Neuron (in vitro differentiated cells): ENCODE results near the gene KCNAB2.

Experiments
- H2AFZ ChIP-seq: one replicate; pipeline ENCODE4 v1.6.1; 2013; ENCODE audit warnings: low read depth, mild to moderate bottlenecking, inconsistent platforms, low read length, moderate library complexity
- H3K27me3 ChIP-seq: one replicate; pipeline ENCODE4 v1.6.1; 2013; ENCODE audit warnings: low read length; ENCODE audit not compliant: insufficient read depth
- H3K36me3 ChIP-seq: one replicate; pipeline ENCODE4 v1.6.1; 2013; ENCODE audit warnings: low read length; ENCODE audit not compliant: insufficient read depth
- H3K4me1 ChIP-seq: one replicate; pipeline ENCODE4 v1.6.1; 2013; ENCODE audit warnings: low read length; ENCODE audit not compliant: insufficient read depth
- H3K4me3 ChIP-seq: 2 replicates; pipeline ENCODE4 v1.5.1; 2013; ENCODE audit warnings: mild to moderate bottlenecking, low read length, moderate library complexity
- H3K9me3 ChIP-seq: one replicate; pipeline ENCODE4 v1.6.1; 2013; ENCODE audit warnings: low read length

Gene KCNAB2

DNA sequence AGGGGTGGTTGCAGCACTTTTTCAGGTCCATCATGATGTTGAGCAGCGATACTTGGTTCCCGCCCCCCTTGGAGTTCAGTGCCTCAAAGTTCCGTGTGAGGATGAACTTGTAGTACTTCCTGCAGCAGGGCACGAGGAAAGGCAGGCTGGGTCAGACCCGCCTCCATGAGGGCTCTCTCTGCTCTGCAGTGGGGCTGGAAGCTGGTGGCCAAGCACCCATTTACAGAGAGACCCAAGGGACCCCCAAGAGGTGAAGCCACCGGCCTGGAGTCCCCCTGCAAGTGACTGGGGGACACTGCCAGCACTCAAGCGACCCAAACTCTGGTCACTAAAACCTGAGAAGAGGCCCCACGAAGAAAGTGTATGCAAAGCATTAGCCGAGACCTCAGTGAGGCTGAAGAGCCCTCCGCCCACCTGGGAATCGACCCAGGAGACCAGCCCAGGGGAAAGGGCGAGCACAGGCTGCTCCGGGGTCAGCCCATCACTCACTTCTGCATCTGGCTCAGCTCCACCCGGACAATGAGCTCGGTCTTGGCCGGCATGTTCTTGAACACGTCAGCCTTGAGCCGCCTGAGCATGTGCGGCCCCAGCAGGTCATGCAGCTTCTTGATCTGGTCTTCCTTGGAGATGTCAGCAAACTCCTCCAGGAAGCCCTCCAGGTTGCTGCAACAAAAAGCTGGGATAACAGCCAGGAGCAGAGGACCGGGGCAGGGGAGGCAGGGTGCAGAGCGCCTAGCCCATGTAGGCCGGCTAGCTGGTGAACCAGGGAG, 89.2 kb downstream of the KCNAB2 start:
- Histone ChIP-seq H3K36me3 (no peaks in the 10 kb centered on the region), H3K4me1 (no peaks in the 10 kb centered on the region), H3K9me3 (peaks cover 2% of the 10 kb centered on the region), H2AFZ (no peak overlapping the region), H3K4me3 (no peak overlapping the region), H3K27me3 (peaks cover 15% of the 10 kb centered on the region)

DNA sequence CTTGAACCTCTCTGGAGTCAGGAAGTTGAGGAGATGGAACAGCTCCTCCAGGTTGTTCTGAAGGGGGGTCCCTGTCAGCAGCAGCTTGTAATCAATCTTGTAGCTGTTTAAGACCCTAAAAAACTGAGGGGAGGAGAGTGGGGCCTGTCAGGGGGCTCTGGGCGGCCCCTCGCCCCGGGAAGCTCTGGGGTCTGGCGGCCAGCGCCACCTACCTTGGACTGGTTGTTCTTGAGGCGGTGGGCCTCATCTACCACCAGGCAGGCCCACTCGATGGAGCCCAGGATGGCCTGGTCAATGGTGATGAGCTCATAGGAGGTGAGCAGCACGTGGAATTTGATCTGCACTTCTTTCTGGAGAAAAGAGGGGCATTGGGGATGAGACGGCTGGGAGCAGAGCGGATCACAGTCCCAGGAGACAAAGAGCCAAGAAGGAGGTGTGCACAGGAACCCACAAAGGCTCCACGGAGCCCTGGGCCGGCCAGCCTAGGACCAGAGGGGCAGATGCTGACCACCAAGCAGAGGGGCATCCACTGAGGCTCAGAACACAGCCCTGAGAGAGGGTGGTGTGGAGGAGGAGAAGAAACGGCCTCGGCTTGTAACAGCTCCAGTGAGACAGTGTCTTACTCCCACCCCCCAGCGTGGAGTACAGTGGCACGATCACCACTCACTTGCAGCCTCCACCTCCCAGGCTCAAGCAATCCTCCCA, 91.0 kb downstream of the KCNAB2 start:
- Histone ChIP-seq H2AFZ (no peak overlapping the region), H3K36me3 (no peaks in the 10 kb centered on the region), H3K27me3 (peaks cover 9% of the 10 kb centered on the region), H3K4me1 (no peaks in the 10 kb centered on the region), H3K9me3 (peaks cover 2% of the 10 kb centered on the region), H3K4me3 (no peak overlapping the region)

DNA sequence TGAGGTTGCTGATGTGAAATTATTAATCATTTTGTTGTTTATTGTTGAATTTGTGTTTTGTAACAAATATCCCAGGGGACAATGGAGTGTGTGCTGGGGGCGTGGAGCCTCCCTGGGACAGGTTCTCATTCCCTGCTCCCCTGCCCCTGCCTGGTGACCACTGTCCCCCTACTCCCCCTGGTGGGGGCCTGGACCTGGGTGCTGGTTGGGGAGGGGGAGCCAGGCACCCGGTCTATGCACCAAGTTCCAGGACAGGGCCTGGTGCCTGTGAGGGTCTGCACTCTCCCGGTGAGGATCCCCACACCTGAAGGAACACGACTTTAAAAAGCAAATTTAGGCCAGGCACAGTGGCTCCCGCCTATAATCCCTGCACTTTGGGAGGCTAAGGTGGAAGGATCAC, 92.1 kb downstream of the KCNAB2 start:
- Histone ChIP-seq H3K4me3 (no peak overlapping the region), H3K27me3 (peaks cover 9% of the 10 kb centered on the region), H3K36me3 (no peaks in the 10 kb centered on the region), H2AFZ (no peak overlapping the region), H3K9me3 (peaks cover 2% of the 10 kb centered on the region), H3K4me1 (no peaks in the 10 kb centered on the region)

DNA sequence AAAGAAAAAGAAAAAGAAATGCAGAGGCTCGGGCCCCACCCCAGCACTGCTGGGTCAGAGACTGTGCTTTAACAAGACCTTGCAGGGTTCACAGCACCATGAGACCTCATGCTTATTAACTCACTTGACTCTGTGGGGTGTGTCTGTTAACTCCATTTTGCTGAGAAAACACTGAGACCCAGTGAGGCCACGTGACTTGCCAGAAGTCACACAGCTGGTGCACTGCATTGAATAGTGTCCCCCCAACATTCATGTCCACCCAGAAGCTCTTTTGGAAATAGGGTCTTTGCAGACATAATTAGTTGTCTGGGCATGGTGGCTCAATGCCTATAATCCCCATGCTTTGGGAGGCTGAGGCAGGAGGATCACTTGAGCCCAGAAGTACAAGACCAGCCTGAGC, 94.7 kb downstream of the KCNAB2 start:
- H3K4me1 ChIP-seq = peaks cover 8% of the 10 kb centered on the region
- H3K9me3 ChIP-seq = peaks cover under 1% of the 10 kb centered on the region
- H3K27me3 ChIP-seq = peaks cover 28% of the 10 kb centered on the region

DNA sequence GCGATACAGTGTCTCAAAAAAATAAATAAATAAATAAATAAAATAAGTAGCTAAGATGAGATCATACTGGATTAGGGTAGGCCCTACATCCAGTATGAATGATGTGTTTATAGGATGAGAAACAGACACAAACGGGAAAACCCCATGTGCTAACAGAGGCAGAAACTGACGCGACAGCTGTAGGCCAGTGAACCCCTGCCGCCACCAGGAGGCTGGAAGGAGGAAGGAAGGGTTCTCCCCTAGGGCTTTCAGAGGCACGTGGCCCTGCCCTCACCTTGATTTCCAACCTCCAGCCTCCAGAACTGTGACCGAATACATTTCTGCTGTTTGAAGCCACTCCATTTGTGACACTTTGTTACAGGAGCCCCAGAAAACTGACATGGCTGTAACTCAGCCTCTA, 95.9 kb downstream of the KCNAB2 start:
- Histone ChIP-seq H3K9me3 (no peaks in the 10 kb centered on the region), H3K36me3 (no peaks in the 10 kb centered on the region), H2AFZ (no peak overlapping the region), H3K4me3 (no peak overlapping the region), H3K4me1 (peaks cover 8% of the 10 kb centered on the region), H3K27me3 (peaks cover 39% of the 10 kb centered on the region)

More for the DNA sequence above, 94.7 kb downstream of the KCNAB2 start:
- H3K4me3 ChIP-seq = no peak overlapping the region
- no peak overlapping the region for H2AFZ ChIP-seq
- no peaks in the 10 kb centered on the region for H3K36me3 ChIP-seq

DNA sequence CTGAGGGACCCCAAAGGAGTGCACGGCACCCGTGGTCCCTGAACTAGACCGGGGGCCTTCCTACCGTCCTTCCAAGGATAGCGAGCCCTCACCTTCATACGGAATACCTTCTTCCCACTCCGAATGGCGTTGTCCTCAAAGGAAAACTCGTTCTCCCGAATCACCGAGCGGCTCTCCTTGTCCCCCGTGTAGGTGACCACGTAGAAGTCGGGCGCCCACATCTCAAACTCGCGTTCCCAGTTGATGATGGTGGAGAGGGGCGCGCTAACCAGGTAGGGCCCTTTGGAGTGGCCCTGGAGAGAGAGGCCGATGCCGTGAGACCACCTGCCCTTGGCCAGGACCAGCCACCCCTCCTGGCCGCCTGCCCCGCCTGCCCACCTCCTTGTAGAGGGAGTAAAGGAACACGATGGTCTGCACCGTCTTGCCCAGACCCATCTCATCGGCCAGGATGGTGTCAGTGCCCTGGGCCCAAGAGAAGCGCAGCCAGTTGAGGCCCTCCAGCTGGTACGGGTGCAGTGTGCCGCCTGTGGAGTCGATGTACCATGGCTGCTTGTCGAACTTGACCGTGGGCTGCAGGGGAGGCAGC, 96.4 kb downstream of the KCNAB2 start:
- H3K4me1 ChIP-seq = peaks cover 8% of the 10 kb centered on the region

DNA sequence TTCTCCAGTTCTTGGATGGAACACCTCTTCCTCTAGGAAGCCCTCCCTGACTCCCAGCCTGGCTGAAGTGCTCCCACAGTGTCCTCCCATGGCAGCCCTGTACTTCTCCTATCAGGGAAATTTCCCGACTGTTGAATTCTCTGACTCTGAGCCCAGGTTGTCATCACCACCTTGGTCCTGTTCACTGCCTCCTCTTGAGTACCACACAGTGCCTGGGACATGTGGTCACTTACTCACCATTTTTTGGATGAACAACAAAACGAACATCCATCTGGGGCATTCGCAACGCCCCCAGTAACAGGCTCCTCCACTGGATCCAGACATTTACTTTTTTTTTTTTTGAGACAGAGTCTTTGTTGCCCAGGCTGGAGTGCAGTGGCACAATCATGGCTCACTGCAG, 97.0 kb downstream of the KCNAB2 start:
- H3K27me3 ChIP-seq = peaks cover 50% of the 10 kb centered on the region
- no peak overlapping the region for H3K4me3 ChIP-seq
- no peaks in the 10 kb centered on the region for H3K36me3 ChIP-seq
- H3K4me1 ChIP-seq = peaks cover 8% of the 10 kb centered on the region
- H2AFZ ChIP-seq = no peak overlapping the region
- H3K9me3 ChIP-seq = no peaks in the 10 kb centered on the region

More for the DNA sequence above, 96.4 kb downstream of the KCNAB2 start:
- Histone ChIP-seq H3K36me3 (no peaks in the 10 kb centered on the region), H2AFZ (no peak overlapping the region), H3K4me3 (no peak overlapping the region), H3K27me3 (peaks cover 44% of the 10 kb centered on the region), H3K9me3 (no peaks in the 10 kb centered on the region)

DNA sequence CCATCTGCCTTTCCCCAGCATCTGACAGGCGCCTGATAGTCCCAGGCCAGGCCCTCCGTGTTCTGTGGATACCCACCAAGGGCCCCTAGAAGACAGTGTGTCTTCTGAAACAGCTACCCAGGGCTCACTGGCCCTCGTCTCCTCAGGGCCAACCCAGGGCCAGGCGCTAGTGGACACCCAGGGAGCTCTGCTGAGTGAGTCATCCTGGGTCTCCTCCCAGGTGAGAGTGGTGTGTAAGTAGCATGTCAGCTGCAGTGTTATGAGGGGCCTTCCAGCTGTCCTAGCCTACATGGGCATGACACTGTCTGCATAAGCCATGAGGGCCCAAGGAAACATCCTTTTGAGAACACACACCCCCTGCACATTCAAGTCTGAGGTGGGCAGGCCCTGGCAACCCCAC, 97.7 kb downstream of the KCNAB2 start:
- H3K4me3 ChIP-seq = no peak overlapping the region
- H3K36me3 ChIP-seq = no peaks in the 10 kb centered on the region
- H2AFZ ChIP-seq = no peak overlapping the region
- peaks cover 53% of the 10 kb centered on the region for H3K27me3 ChIP-seq
- no peaks in the 10 kb centered on the region for H3K9me3 ChIP-seq
- H3K4me1 ChIP-seq = peaks cover 8% of the 10 kb centered on the region

DNA sequence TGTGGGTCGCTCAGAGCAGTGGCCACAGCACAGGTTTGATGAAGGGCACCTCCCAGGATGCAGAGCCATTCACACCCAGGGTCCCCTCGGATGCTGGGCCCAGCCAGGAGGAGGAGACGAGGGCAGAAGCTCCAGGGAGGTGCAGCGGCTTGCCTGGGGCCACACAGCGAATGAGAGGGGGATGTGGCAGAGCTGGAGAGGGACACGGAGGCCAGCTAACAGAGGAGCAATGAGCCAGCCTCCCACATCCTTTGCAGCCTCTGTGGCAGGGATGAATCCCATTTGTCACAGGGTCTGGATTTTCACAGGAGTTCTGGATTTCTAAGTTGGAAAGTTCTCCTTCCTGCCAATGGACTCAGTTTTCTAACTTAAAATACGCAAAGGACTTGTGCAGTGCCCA, 98.5 kb downstream of the KCNAB2 start:
- Histone ChIP-seq H3K27me3 (peaks cover 53% of the 10 kb centered on the region), H3K4me3 (no peak overlapping the region), H3K9me3 (no peaks in the 10 kb centered on the region), H2AFZ (no peak overlapping the region), H3K4me1 (peaks cover 8% of the 10 kb centered on the region), H3K36me3 (no peaks in the 10 kb centered on the region)

DNA sequence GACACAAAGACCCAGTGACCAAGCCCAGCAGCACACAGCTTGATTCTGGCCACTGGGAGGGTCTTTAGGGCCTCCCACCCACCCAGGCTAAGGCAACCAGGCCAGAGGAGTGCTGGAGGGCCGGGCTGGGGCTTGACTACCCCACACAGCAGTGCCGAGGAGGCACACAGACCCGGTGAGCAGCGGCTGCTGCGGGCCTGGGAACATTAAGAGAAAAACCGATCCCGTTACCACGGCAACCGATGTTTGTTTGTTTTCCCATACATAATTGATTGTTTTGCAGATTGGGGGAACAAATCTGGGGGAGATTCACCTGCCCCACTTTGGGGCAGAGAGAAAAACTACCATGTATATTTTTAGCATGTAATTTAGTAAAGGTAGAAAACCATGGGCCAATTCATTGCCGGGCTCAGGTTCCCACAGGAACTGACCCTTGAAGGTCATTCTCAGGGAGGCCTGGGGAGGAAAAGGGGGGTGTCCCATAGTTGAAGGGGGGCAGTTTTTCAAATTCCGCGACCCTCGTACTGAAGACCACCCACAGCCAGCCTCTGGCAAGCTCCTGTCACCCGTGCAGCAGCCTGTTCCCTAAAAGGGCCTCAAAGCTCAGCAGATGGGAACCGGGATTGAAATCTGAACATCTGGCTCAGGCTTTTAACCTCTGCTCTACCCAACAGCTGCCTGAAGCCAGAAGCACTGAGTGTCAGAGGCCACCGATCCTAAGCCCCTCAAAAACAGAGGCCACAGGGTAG, 99.1 kb downstream of the KCNAB2 start:
- Histone ChIP-seq H3K27me3 (peaks cover 55% of the 10 kb centered on the region), H3K4me3 (no peak overlapping the region), H3K9me3 (no peaks in the 10 kb centered on the region), H3K4me1 (peaks cover 8% of the 10 kb centered on the region), H2AFZ (no peak overlapping the region), H3K36me3 (no peaks in the 10 kb centered on the region)

DNA sequence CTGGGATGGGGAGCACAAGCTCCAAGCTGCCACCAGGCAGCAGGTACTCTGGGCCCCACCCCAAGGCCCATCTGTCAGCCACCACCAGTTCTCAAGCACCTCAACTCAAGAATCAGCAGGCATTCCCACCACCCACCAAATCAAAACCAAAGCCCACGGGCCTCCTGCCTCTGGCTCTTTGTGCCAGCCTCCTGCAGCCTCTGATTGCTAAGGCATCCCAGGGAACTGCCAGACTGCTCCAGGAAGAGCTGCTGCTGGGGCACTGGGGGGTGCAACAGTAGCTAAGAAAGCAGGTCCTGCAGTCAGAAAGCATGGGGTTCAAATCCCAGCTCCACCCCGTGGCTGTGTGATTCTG, 99.7 kb downstream of the KCNAB2 start:
- Histone ChIP-seq H3K36me3 (no peaks in the 10 kb centered on the region), H3K4me1 (peaks cover 8% of the 10 kb centered on the region), H3K4me3 (no peak overlapping the region), H3K27me3 (peaks cover 55% of the 10 kb centered on the region), H2AFZ (no peak overlapping the region), H3K9me3 (no peaks in the 10 kb centered on the region)

DNA sequence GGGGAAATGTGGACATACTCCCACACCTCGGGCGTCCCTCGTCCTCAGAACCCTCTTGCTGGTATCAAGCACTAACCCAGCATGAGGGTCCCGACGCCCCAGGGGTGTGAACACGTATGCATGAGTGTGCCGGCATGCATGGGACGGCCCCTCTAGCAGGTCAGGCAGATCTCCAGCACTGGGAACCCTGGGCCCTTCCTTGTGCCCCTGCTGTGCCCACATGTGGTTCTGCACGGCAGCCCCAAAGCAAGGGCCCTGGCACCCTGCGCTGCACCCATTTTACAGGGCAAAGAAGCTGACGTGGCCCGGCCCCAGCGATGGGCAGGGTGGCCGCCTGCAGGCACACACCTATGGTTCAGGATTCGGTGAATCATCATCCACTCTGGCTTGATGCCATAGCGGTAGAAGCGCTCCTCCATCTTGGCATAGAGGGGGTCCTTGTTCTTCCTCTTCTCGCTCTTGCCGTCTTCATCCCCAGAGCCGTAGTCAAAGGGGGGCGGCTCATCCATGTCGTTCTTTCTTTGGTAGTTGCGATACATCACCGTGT, 100.2 kb downstream of the KCNAB2 start:
- Histone ChIP-seq H3K36me3 (no peaks in the 10 kb centered on the region), H3K27me3 (peaks cover 58% of the 10 kb centered on the region), H3K4me1 (peaks cover 8% of the 10 kb centered on the region), H2AFZ (no peak overlapping the region), H3K9me3 (no peaks in the 10 kb centered on the region), H3K4me3 (no peak overlapping the region)
